ENCODE results near the gene ATP13A1. TPM values are rescaled to one million over a fixed set of nuclear protein-coding genes. Genes with fewer than 3 reads are reported as not detected.

Gene ATP13A1
- total and polyA plus RNA-seq, 2 of the 8 experiments (the other 6 are each of a cell fraction or from before 2014, with no cell fraction given) = 33.0 to 64.2 TPM

- no peak for TF ChIP-seq CHD7 (IDR thresholded peaks at IDR 0.05; ENCODE audit: insufficient replicate concordance, low read length)
These were observed 33.4 kb downstream of the ATP13A1 start (continued) for GRCh38 chr19:19630062-19630414.
